Trophoblast cell (in vitro differentiated cells and primary cell): Measurements from ENCODE around the gene CCL15.
"Not testable (repeated sequence)": the region's sequence is repeated elsewhere in the genome, so short reads cannot be mapped to it uniquely, and the experiment has no call there.

Source experiments
- DNase-seq, 2 donors: peaks; one replicate each; pipeline ENCODE4 v3.0.0-alpha.2; 2016
- H2AFZ ChIP-seq: 2 replicates; pipeline ENCODE4 v1.6.1; 2013; ENCODE audit warnings: low read length, moderate library complexity, mild to moderate bottlenecking; ENCODE audit not compliant: insufficient read depth, poor library complexity
- H2AK5ac ChIP-seq: 2 replicates; pipeline ENCODE4 v1.6.1; 2013; ENCODE audit warnings: mild to moderate bottlenecking, low read length
- H2BK120ac ChIP-seq: 2 replicates; pipeline ENCODE4 v1.6.1; 2013; ENCODE audit warnings: low read length, mild to moderate bottlenecking, moderate library complexity; ENCODE audit not compliant: insufficient read depth, poor library complexity
- H2BK12ac ChIP-seq: 2 replicates; pipeline ENCODE4 v1.6.1; 2013; ENCODE audit warnings: mild to moderate bottlenecking, low read length, moderate library complexity
- H2BK5ac ChIP-seq: 2 replicates; pipeline ENCODE4 v1.6.1; 2013; ENCODE audit warnings: low read length, low read depth, moderate library complexity, mild to moderate bottlenecking; ENCODE audit not compliant: poor library complexity
- H3K14ac ChIP-seq: 2 replicates; pipeline ENCODE4 v1.6.1; 2013; ENCODE audit warnings: mild to moderate bottlenecking, low read length
- H3K18ac ChIP-seq: 2 replicates; pipeline ENCODE4 v1.6.1; 2013; ENCODE audit warnings: mild to moderate bottlenecking, low read length
- H3K23ac ChIP-seq: 2 replicates; pipeline ENCODE4 v1.6.1; 2013; ENCODE audit warnings: low read length
- H3K27ac ChIP-seq: 2 replicates; pipeline ENCODE4 v1.5.1; 2013; ENCODE audit warnings: low read depth, mild to moderate bottlenecking, inconsistent platforms, low read length, moderate library complexity
- H3K27me3 ChIP-seq: 2 replicates; pipeline ENCODE4 v1.6.1; 2013; ENCODE audit warnings: inconsistent platforms, mild to moderate bottlenecking, low read length, moderate library complexity; ENCODE audit not compliant: insufficient read depth
- H3K36me3 ChIP-seq, 2 experiments: 1 replicate in 1 of 2; 2 replicates in 1 of 2; pipeline ENCODE4 v1.6.1; 2013; ENCODE audit warnings: low read length in 2 of 2, mild to moderate bottlenecking in 2 of 2, moderate library complexity in 1 of 2; ENCODE audit not compliant: insufficient read depth in 2 of 2, control insufficient read depth in 1 of 2
- H3K4ac ChIP-seq: 2 replicates; pipeline ENCODE4 v1.6.1; 2013; ENCODE audit warnings: low read depth, mild to moderate bottlenecking, low read length, moderate library complexity
- H3K4me1 ChIP-seq, 2 experiments: 1 replicate in 1 of 2; 2 replicates in 1 of 2; pipeline ENCODE4 v1.6.1; 2013; ENCODE audit warnings: low read length in 2 of 2, mild to moderate bottlenecking in 2 of 2, moderate library complexity in 1 of 2; ENCODE audit not compliant: insufficient read depth in 2 of 2, control insufficient read depth in 1 of 2
- H3K4me2 ChIP-seq: 2 replicates; pipeline ENCODE4 v1.6.1; 2013; ENCODE audit warnings: inconsistent platforms, mild to moderate bottlenecking, low read length, moderate library complexity
- H3K4me3 ChIP-seq: 2 replicates; pipeline ENCODE4 v1.5.1; 2013; ENCODE audit warnings: mild to moderate bottlenecking, low read depth, low read length, inconsistent platforms
- H3K79me1 ChIP-seq: one replicate; pipeline ENCODE4 v1.6.1; 2013; ENCODE audit warnings: low read length
- H3K79me2 ChIP-seq: 2 replicates; pipeline ENCODE4 v1.6.1; 2013; ENCODE audit warnings: low read length, mild to moderate bottlenecking; ENCODE audit not compliant: control insufficient read depth, insufficient read depth, poor library complexity
- H3K9ac ChIP-seq: 2 replicates; pipeline ENCODE4 v1.6.1; 2013; ENCODE audit warnings: mild to moderate bottlenecking, low read length
- H3K9me3 ChIP-seq: 2 replicates; pipeline ENCODE4 v1.6.1; 2013; ENCODE audit warnings: low read depth, mild to moderate bottlenecking, control low read depth, inconsistent platforms, low read length; ENCODE audit not compliant: insufficient read depth
- H4K12ac ChIP-seq: 2 replicates; pipeline ENCODE4 v1.6.1; 2013; ENCODE audit warnings: low read depth, mild to moderate bottlenecking, low read length, moderate library complexity
- H4K8ac ChIP-seq: 2 replicates; pipeline ENCODE4 v1.6.1; 2013; ENCODE audit warnings: low read depth, mild to moderate bottlenecking, low read length, moderate library complexity
- H4K91ac ChIP-seq: one replicate; pipeline ENCODE4 v1.6.1; 2013; ENCODE audit warnings: low read depth, mild to moderate bottlenecking, low read length, moderate library complexity
- WGBS: extraction: QIAGEN DNeasy Blood & Tissue Kit; methylation state at CpG from one replicate; pipeline ENCODE4 v1.1.7; 2013; ENCODE audit warnings: missing lambda C conversion rate; ENCODE audit not compliant: insufficient read length, insufficient coverage; ENCODE audit errors: extremely low coverage; 5-methylcytosine and 5-hydroxymethylcytosine counted together

Gene CCL15

DNA sequence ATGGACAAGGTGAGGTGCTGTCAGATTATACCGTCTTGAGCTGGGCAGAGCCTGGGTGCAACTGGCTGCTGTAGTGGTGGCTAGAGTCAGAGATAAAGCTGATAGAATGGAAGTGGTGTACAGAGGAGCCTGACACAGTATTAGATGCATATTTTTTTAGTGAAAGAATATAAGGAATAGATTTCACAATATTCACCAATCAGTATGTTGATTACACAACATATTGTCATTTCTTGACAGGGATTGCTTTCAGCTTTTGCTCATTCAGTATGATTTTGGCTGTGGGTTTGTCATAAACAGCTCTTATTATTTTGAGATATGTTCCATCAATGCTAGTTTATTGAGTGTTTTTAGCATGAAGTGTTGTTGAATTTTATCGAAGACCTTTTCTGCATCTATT lies 18.1 kb upstream of the CCL15 start:
- Histone ChIP-seq H3K79me2 (no peaks in the 10 kb centered on the region), H2BK12ac (no peak overlapping the region), H4K12ac (no peak overlapping the region), H3K9ac (no peak overlapping the region), H2BK5ac (no peak overlapping the region), H3K4me2 (no peak overlapping the region), H3K36me3 (no peaks in the 10 kb centered on the region), H3K23ac (no peak overlapping the region), H2AK5ac (no peak overlapping the region), H3K4me3 (no peak overlapping the region), H3K9me3 (no peaks in the 10 kb centered on the region), H3K14ac (no peak overlapping the region), H3K27me3 (no peaks in the 10 kb centered on the region), H3K4ac (no peak overlapping the region), H4K91ac (no peak overlapping the region), H3K79me1 (no peaks in the 10 kb centered on the region), H4K8ac (no peak overlapping the region), H3K18ac (no peak overlapping the region), H2BK120ac (no peak overlapping the region), H3K4me1 (no peaks in the 10 kb centered on the region), H2AFZ (no peak overlapping the region), H3K27ac (no peak overlapping the region)
- no peak for DNase-seq
- WGBS: no CpG with 5 or more reads among the region's 2 CpGs

DNA sequence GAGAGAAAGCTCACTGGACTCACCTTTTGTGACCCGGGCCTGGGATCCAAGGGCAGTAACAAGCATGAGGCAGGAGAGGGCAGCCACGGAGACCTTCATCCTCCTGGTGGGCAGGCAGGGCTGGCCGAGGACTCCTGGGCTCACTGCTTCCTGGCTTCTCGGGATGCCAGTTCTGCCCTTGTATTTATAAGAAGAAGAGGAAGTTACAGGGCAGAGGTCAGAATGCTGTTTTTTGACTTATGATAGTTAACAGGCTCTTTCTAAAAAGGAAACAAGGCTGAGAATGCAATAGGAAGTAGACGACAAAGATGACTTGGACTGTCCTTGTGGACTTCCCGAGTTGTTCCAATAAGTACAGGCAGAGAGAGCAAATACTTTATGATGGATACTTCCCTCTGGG lies 16.4 kb upstream of the CCL15 start, which contains the start of gene CCL23:
Gene CCL23 (minus strand): TSS at position 174 of the 400 bp plus-strand sequence. CDS start 75 bp downstream, at position 99.
- Histone ChIP-seq H2BK12ac (no peak within 1 kb of the TSS), H2BK120ac (no peak within 1 kb of the TSS), H2AFZ (no peak within 1 kb of the TSS), H4K8ac (no peak within 1 kb of the TSS), H2BK5ac (no peak within 1 kb of the TSS), H3K79me1 (no peaks in the 10 kb centered on the region), H3K9ac (no peak within 1 kb of the TSS), H3K4me1 (no peaks in the 10 kb centered on the region), H3K27ac (no peak within 1 kb of the TSS), H3K23ac (no peak within 1 kb of the TSS), H3K4me2 (no peak within 1 kb of the TSS), H3K36me3 (no peaks in the 10 kb centered on the region), H3K4ac (no peak within 1 kb of the TSS), H3K14ac (no peak within 1 kb of the TSS), H4K91ac (no peak within 1 kb of the TSS), H3K18ac (no peak within 1 kb of the TSS), H3K4me3 (no peak within 1 kb of the TSS), H3K27me3 (no peaks in the 10 kb centered on the region), H3K79me2 (no peaks in the 10 kb centered on the region), H3K9me3 (peaks cover 4% of the 10 kb centered on the region), H4K12ac (peak within 1 kb of the TSS; percentile 18), H2AK5ac (no peak within 1 kb of the TSS)
- whole genome bisulfite sequencing: no CpG with 5 or more reads among the region's 6 CpGs
- no peak for DNase-seq

DNA sequence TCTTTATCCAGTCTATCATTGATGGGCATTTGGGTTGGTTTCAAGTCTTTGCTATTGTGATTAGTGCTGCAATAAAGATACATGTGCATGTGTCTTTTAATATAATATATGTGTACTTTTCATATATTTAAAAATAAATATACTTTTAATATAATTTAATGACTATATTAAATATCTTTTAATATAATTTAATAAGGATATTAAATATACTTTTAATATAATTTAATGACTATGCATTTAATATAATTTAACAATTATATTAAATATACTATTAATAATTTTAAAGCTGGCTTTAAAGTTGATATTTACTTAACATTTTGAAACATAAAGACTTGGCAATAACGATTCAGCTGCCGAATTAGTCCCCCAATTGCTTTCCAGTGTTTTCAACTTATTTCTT lies 15.2 kb upstream of the CCL15 start:
- H3K4ac ChIP-seq: no peak overlapping the region
- no peak overlapping the region for H3K4me3 ChIP-seq
- H3K4me2 ChIP-seq: no peak overlapping the region
- no peak overlapping the region for H3K23ac ChIP-seq
- no peak overlapping the region for H3K14ac ChIP-seq
- no peaks in the 10 kb centered on the region for H3K36me3 ChIP-seq
- H3K27ac ChIP-seq: no peak overlapping the region
- H3K79me2 ChIP-seq: no peaks in the 10 kb centered on the region
- H2AK5ac ChIP-seq: no peak overlapping the region
- no CpG with 5 or more reads among the region's 2 CpGs for WGBS
- H2BK5ac ChIP-seq: no peak overlapping the region
- no peaks in the 10 kb centered on the region for H3K4me1 ChIP-seq
- no peak overlapping the region for H2AFZ ChIP-seq
- H4K8ac ChIP-seq: no peak overlapping the region
- no peak overlapping the region for H4K12ac ChIP-seq
- H3K79me1 ChIP-seq: no peaks in the 10 kb centered on the region
- H3K9me3 ChIP-seq: peaks cover 7% of the 10 kb centered on the region
- H2BK120ac ChIP-seq: no peak overlapping the region
- H4K91ac ChIP-seq: no peak overlapping the region
- DNase-seq: no peak
- H2BK12ac ChIP-seq: no peak overlapping the region
- H3K18ac ChIP-seq: no peak overlapping the region
- H3K27me3 ChIP-seq: no peaks in the 10 kb centered on the region
- H3K9ac ChIP-seq: no peak overlapping the region

DNA sequence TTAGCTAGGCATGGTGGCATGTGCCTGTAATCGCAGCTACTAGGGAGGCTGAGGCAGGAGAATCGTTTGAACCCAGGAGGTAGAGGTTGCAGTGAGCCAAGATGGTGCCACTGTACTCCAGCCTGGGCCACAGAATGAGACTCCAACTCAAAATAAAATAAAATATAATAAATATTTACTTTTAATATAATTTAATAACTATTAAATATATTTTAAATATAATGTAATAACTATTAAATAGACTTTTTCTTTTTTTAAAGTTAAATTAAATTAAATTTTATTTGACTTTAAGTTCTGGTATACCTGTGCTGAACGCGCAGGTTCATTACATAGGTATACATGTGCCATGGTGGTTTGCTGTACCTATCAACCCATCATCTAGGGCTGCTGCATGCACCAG lies 14.5 kb upstream of the CCL15 start:
- not testable (repeated sequence) for H3K4me1 ChIP-seq, H3K4ac ChIP-seq, H2AFZ ChIP-seq, H3K23ac ChIP-seq, H3K79me2 ChIP-seq, H3K27me3 ChIP-seq, H4K91ac ChIP-seq, H3K36me3 ChIP-seq, H2BK120ac ChIP-seq, H3K79me1 ChIP-seq, H3K18ac ChIP-seq, H3K4me2 ChIP-seq, H2BK12ac ChIP-seq, DNase-seq, H2AK5ac ChIP-seq, H3K9me3 ChIP-seq, H2BK5ac ChIP-seq, H4K12ac ChIP-seq, H3K14ac ChIP-seq, H4K8ac ChIP-seq, H3K4me3 ChIP-seq, H3K27ac ChIP-seq, H3K9ac ChIP-seq
- no CpG with 5 or more reads among the region's 4 CpGs for WGBS
